Mesenchymal stem cell (in vitro differentiated cells and primary cell): ENCODE measurements around the gene ARID1B.

Experiments
- DNase-seq: peaks from one replicate; pipeline ENCODE4 v3.0.0-alpha.2; 2013
- H2AFZ ChIP-seq: one replicate; pipeline ENCODE4 v1.6.1; 2013; ENCODE audit warnings: low read depth, mild to moderate bottlenecking, control low read depth, inconsistent platforms, low read length, moderate library complexity
- H2AK5ac ChIP-seq: 2 replicates; pipeline ENCODE4 v1.6.1; 2013; ENCODE audit warnings: low read length, moderate library complexity, mild to moderate bottlenecking, inconsistent platforms; ENCODE audit not compliant: severe bottlenecking
- H2BK120ac ChIP-seq: one replicate; pipeline ENCODE4 v1.6.1; 2013; ENCODE audit warnings: low read depth, mild to moderate bottlenecking, inconsistent platforms, low read length, moderate library complexity
- H2BK12ac ChIP-seq, 2 experiments: one replicate each; pipeline ENCODE4 v1.6.1; 2013; ENCODE audit warnings: inconsistent platforms in 2 of 2, low read length in 2 of 2, mild to moderate bottlenecking in 2 of 2, moderate library complexity in 2 of 2, control low read depth in 1 of 2
- H2BK15ac ChIP-seq: one replicate; pipeline ENCODE4 v1.6.1; 2013; ENCODE audit warnings: mild to moderate bottlenecking, low read depth, inconsistent platforms; ENCODE audit not compliant: poor library complexity, severe bottlenecking
- H2BK5ac ChIP-seq: 2 replicates; pipeline ENCODE4 v1.6.1; 2013; ENCODE audit warnings: low read depth, mild to moderate bottlenecking, low read length, control low read depth, inconsistent platforms; ENCODE audit not compliant: poor library complexity, severe bottlenecking
- H3K14ac ChIP-seq, 2 experiments: one replicate each; pipeline ENCODE4 v1.6.1; 2013; ENCODE audit warnings: inconsistent platforms in 2 of 2, low read length in 2 of 2, control low read depth in 1 of 2, mild to moderate bottlenecking in 1 of 2, moderate library complexity in 1 of 2
- H3K18ac ChIP-seq, 2 experiments: one replicate each; pipeline ENCODE4 v1.6.1; 2013; ENCODE audit warnings: inconsistent platforms in 2 of 2, low read length in 2 of 2, control low read depth in 1 of 2, low read depth in 1 of 2, mild to moderate bottlenecking in 1 of 2
- H3K23ac ChIP-seq, 2 experiments: one replicate each; pipeline ENCODE4 v1.6.1; 2013; ENCODE audit warnings: inconsistent platforms in 2 of 2, low read length in 2 of 2, mild to moderate bottlenecking in 2 of 2, moderate library complexity in 2 of 2, control low read depth in 1 of 2
- H3K27ac ChIP-seq: 2 replicates; pipeline ENCODE4 v1.5.1; 2013; ENCODE audit warnings: mild to moderate bottlenecking, moderate library complexity, low read length, control low read depth, inconsistent platforms; ENCODE audit not compliant: poor library complexity, severe bottlenecking
- H3K27me3 ChIP-seq, 2 experiments: 2 replicates each; pipeline versions ENCODE4 v1.6.1 to v1.7.0; 2013; ENCODE audit warnings: low read length in 2 of 2, mild to moderate bottlenecking in 2 of 2, moderate library complexity in 2 of 2, control low read depth in 1 of 2, inconsistent platforms in 1 of 2; ENCODE audit not compliant: control insufficient read depth in 1 of 2, insufficient read depth in 1 of 2
- H3K36me3 ChIP-seq, 2 experiments: 2 replicates each; pipeline versions ENCODE4 v1.6.1 to v1.7.0; 2013; ENCODE audit warnings: low read length in 2 of 2, control low read depth in 1 of 2, inconsistent platforms in 1 of 2, low read depth in 1 of 2, mild to moderate bottlenecking in 1 of 2; ENCODE audit not compliant: insufficient read depth in 2 of 2, control insufficient read depth in 1 of 2
- H3K4ac ChIP-seq, 2 experiments: one replicate each; pipeline ENCODE4 v1.6.1; 2013; ENCODE audit warnings: inconsistent platforms in 2 of 2, low read length in 2 of 2, mild to moderate bottlenecking in 2 of 2, moderate library complexity in 2 of 2, control low read depth in 1 of 2, low read depth in 1 of 2
- H3K4me1 ChIP-seq: 2 replicates; pipeline ENCODE4 v1.6.1; 2013; ENCODE audit warnings: low read depth, low read length, control low read depth; ENCODE audit not compliant: control insufficient read depth, insufficient read depth
- H3K4me2 ChIP-seq: 2 replicates; pipeline ENCODE4 v1.6.1; 2013; ENCODE audit warnings: low read length, mild to moderate bottlenecking, inconsistent platforms; ENCODE audit not compliant: poor library complexity, severe bottlenecking
- H3K4me3 ChIP-seq, 2 experiments: 2 replicates each; pipeline versions ENCODE4 v1.5.1 to v1.7.0; 2013; ENCODE audit warnings: low read length in 2 of 2, mild to moderate bottlenecking in 2 of 2, control low read depth in 1 of 2, low read depth in 1 of 2; ENCODE audit not compliant: insufficient read depth in 1 of 2
- H3K79me1 ChIP-seq: replicated peaks from 2 replicates; pipeline ENCODE4 v1.6.1; 2013; ENCODE audit warnings: mild to moderate bottlenecking, control low read depth, low read length, inconsistent platforms; ENCODE audit not compliant: poor library complexity, severe bottlenecking
- H3K9ac ChIP-seq: 2 replicates; pipeline ENCODE4 v1.7.0; 2013; ENCODE audit warnings: mild to moderate bottlenecking, low read length, moderate library complexity
- H3K9me3 ChIP-seq: 2 replicates; pipeline ENCODE4 v1.7.0; 2013; ENCODE audit warnings: mild to moderate bottlenecking, low read length; ENCODE audit not compliant: control insufficient read depth
- H4K8ac ChIP-seq: one replicate; pipeline ENCODE4 v1.6.1; 2013; ENCODE audit warnings: inconsistent platforms, mild to moderate bottlenecking, low read length, moderate library complexity
- H4K91ac ChIP-seq: one replicate; pipeline ENCODE4 v1.6.1; 2013; ENCODE audit warnings: mild to moderate bottlenecking, low read length, inconsistent platforms
- WGBS: methylation state at CpG from one replicate; pipeline ENCODE4 v1.1.7; 2013; ENCODE audit warnings: mixed read lengths; 5-methylcytosine and 5-hydroxymethylcytosine counted together

The ARID1B gene

GRCh38 chr6:157235600-157236039, 458.4 kb downstream of the ARID1B start:
- H2BK12ac ChIP-seq, result peak overlapping the region in 1 of 2 experiments; percentile 10
- no peak overlapping the region for H2BK15ac ChIP-seq
- H3K27ac ChIP-seq, result no peak overlapping the region
- DNase-seq, result peak; percentile 60
- H3K36me3 ChIP-seq, result no peaks in the 10 kb centered on the region
- WGBS, result 3% methylated on average over 15 of the region's 28 CpGs
- H4K91ac ChIP-seq, result no peak overlapping the region
- H3K14ac ChIP-seq, result no peak overlapping the region
- no peak overlapping the region for H3K4ac ChIP-seq
- no peak overlapping the region for H4K8ac ChIP-seq
- peak overlapping the region in 1 of 2 experiments; percentile 23 for H3K23ac ChIP-seq
- no peaks in the 10 kb centered on the region for H3K9me3 ChIP-seq
- H2BK120ac ChIP-seq, result no peak overlapping the region
- no peaks in the 10 kb centered on the region for H3K79me1 ChIP-seq
- H3K4me2 ChIP-seq, result peak overlapping the region; percentile 79
- H3K4me1 ChIP-seq, result peaks cover 20% of the 10 kb centered on the region
- H2BK5ac ChIP-seq, result no peak overlapping the region
- H2AFZ ChIP-seq, result no peak overlapping the region
- no peak overlapping the region for H3K18ac ChIP-seq
- H3K4me3 ChIP-seq, result peak overlapping the region; percentile 30 to 79
- H3K9ac ChIP-seq, result peak overlapping the region; percentile 81
- no peak overlapping the region for H2AK5ac ChIP-seq
- peaks cover 30 to 46% of the 10 kb centered on the region in 2 experiments for H3K27me3 ChIP-seq

- Histone ChIP-seq H3K4me1 (peaks cover 20% of the 10 kb centered on the region), H3K14ac (no peak overlapping the region), H3K27me3 (peaks cover 29 to 46% of the 10 kb centered on the region in 2 experiments), H3K36me3 (no peaks in the 10 kb centered on the region), H3K27ac (no peak overlapping the region), H2BK120ac (no peak overlapping the region), H3K9ac (peak overlapping the region; percentile 81), H3K4me2 (peak overlapping the region; percentile 79), H4K8ac (no peak overlapping the region), H3K4ac (no peak overlapping the region), H3K79me1 (no peaks in the 10 kb centered on the region), H2BK15ac (no peak overlapping the region), H2BK5ac (no peak overlapping the region), H2AFZ (no peak overlapping the region), H4K91ac (no peak overlapping the region), H3K4me3 (peak overlapping the region; percentile 30 to 79), H2AK5ac (no peak overlapping the region), H2BK12ac (peak overlapping the region in 1 of 2 experiments; percentile 10), H3K23ac (peak overlapping the region in 1 of 2 experiments; percentile 65), H3K9me3 (no peaks in the 10 kb centered on the region), H3K18ac (no peak overlapping the region)
- WGBS, result 2% methylated on average over 58 of the region's 76 CpGs
- DNase-seq, result no peak
These were observed 459.0 kb downstream of the ARID1B start for GRCh38 chr6:157236040-157236725.

- H3K14ac ChIP-seq, result no peak overlapping the region
- no peak overlapping the region for H2BK12ac ChIP-seq
- WGBS, result 100% methylated on average over 1 of the region's 2 CpGs
- no peak for DNase-seq
- H3K4me1 ChIP-seq, result peaks cover 23% of the 10 kb centered on the region
- H3K4ac ChIP-seq, result no peak overlapping the region
- H3K4me3 ChIP-seq, result no peak overlapping the region
- H3K9ac ChIP-seq, result no peak overlapping the region
- no peaks in the 10 kb centered on the region for H3K9me3 ChIP-seq
- no peak overlapping the region for H3K18ac ChIP-seq
- H2BK15ac ChIP-seq, result no peak overlapping the region
- no peak overlapping the region for H3K27ac ChIP-seq
- H3K79me1 ChIP-seq, result no peaks in the 10 kb centered on the region
- H3K36me3 ChIP-seq, result no peaks in the 10 kb centered on the region
- no peak overlapping the region for H3K4me2 ChIP-seq
- H2BK120ac ChIP-seq, result no peak overlapping the region
- H2AFZ ChIP-seq, result no peak overlapping the region
- H4K91ac ChIP-seq, result no peak overlapping the region
- H2BK5ac ChIP-seq, result no peak overlapping the region
- H3K23ac ChIP-seq, result no peak overlapping the region
- H2AK5ac ChIP-seq, result no peak overlapping the region
- no peak overlapping the region for H4K8ac ChIP-seq
- H3K27me3 ChIP-seq, result peaks cover 15 to 58% of the 10 kb centered on the region in 2 experiments
These were observed 461.2 kb downstream of the ARID1B start for GRCh38 chr6:157238346-157238745.

GRCh38 chr6:157239148-157239547, 462.0 kb downstream of the ARID1B start:
- Histone ChIP-seq H3K4ac (no peak overlapping the region), H2BK12ac (no peak overlapping the region), H3K4me1 (peaks cover 23% of the 10 kb centered on the region), H3K4me3 (no peak overlapping the region), H3K9me3 (no peaks in the 10 kb centered on the region), H3K36me3 (no peaks in the 10 kb centered on the region), H3K27me3 (peaks cover 7 to 60% of the 10 kb centered on the region in 2 experiments), H3K14ac (no peak overlapping the region), H2BK120ac (no peak overlapping the region), H3K4me2 (no peak overlapping the region), H3K79me1 (no peaks in the 10 kb centered on the region), H3K9ac (peak overlapping the region; percentile 87), H3K27ac (no peak overlapping the region), H2AK5ac (no peak overlapping the region), H3K18ac (no peak overlapping the region), H4K8ac (no peak overlapping the region), H3K23ac (no peak overlapping the region), H2BK5ac (no peak overlapping the region), H2AFZ (no peak overlapping the region), H4K91ac (no peak overlapping the region), H2BK15ac (no peak overlapping the region)
- 100% methylated on average over 1 of the region's 3 CpGs for WGBS
- DNase-seq, result no peak
